Neural cell (in vitro differentiated cells): Measurements from ENCODE around the gene COL4A4.

ENCODE experiments used
- EP300 ChIP-seq: fragments of 450-650 bp; conservative IDR thresholded peaks from 2 replicates; pipeline ENCODE4 v1.6.1; 2014; ENCODE audit warnings: antibody characterized with exemption, mild to moderate bottlenecking, moderate library complexity; ENCODE audit not compliant: poor library complexity, severe bottlenecking
- EZH2 ChIP-seq: fragments of 200-600, 300-800 bp; shearing (Covaris generic), sonication (generic); IDR thresholded peaks from 2 replicates; pipeline ENCODE4 v1.6.1; 2014; ENCODE audit warnings: antibody characterized with exemption, low read length, borderline replicate concordance, mild to moderate bottlenecking; ENCODE audit not compliant: insufficient read depth, poor library complexity, severe bottlenecking
- MXI1 ChIP-seq: fragments of 450-650 bp; conservative IDR thresholded peaks from 2 replicates; pipeline ENCODE4 v1.6.1; 2014; ENCODE audit warnings: antibody characterized with exemption, mild to moderate bottlenecking; ENCODE audit not compliant: poor library complexity, severe bottlenecking
- POLR2AphosphoS5 ChIP-seq: IDR thresholded peaks from 2 replicates; pipeline ENCODE4 v1.6.1; 2012
- RAD21 ChIP-seq: fragments of 450-650 bp; conservative IDR thresholded peaks from 2 replicates; pipeline ENCODE4 v1.6.1; 2014; ENCODE audit warnings: antibody characterized with exemption, mild to moderate bottlenecking, moderate library complexity
- SMC3 ChIP-seq: fragments of 450-650 bp; conservative IDR thresholded peaks from 2 replicates; pipeline ENCODE4 v1.6.1; 2014; ENCODE audit warnings: antibody characterized with exemption, mild to moderate bottlenecking, moderate library complexity; ENCODE audit not compliant: poor library complexity
- TAF1 ChIP-seq: IDR thresholded peaks from 2 replicates; pipeline ENCODE4 v1.6.1; 2012; ENCODE audit warnings: low read depth
- TF ChIP-seq, protein P1 (sequence below): fragments of 450-650 bp; IDR thresholded peaks from 2 replicates; pipeline ENCODE4 v1.5.1; 2014; ENCODE audit warnings: antibody characterized with exemption, mild to moderate bottlenecking, moderate library complexity; ENCODE audit not compliant: poor library complexity, severe bottlenecking
- TF ChIP-seq, protein P2 (sequence below): IDR thresholded peaks from 2 replicates; pipeline ENCODE4 v1.6.1; 2012; ENCODE audit warnings: borderline replicate concordance

DNA sequence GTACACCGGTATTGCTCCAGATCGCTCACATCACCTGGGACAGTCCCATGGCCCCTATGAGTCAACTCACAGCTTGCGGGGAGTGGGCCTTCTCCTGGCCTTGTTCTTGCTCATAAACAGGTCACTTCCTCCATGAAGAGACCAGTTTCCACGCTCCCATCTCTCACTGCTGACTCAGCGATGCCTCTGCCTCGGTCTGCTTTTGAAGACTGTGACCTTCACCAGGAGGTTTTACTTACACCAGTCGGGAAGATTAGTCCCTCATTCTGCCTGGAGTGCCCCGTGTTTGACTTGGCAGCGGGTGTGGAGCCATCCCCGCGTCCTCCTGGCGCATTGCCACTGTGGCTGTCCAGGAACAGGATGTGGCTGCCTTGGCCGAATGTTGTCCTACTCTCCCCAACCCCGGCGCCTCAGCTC is 168.4 kb downstream of the COL4A4 start:
- TF ChIP-seq RAD21: no peak
- no peak for TF ChIP-seq MXI1
- no peak for TF ChIP-seq EZH2
- TF ChIP-seq SMC3: no peak
- TF ChIP-seq, protein P1, sequence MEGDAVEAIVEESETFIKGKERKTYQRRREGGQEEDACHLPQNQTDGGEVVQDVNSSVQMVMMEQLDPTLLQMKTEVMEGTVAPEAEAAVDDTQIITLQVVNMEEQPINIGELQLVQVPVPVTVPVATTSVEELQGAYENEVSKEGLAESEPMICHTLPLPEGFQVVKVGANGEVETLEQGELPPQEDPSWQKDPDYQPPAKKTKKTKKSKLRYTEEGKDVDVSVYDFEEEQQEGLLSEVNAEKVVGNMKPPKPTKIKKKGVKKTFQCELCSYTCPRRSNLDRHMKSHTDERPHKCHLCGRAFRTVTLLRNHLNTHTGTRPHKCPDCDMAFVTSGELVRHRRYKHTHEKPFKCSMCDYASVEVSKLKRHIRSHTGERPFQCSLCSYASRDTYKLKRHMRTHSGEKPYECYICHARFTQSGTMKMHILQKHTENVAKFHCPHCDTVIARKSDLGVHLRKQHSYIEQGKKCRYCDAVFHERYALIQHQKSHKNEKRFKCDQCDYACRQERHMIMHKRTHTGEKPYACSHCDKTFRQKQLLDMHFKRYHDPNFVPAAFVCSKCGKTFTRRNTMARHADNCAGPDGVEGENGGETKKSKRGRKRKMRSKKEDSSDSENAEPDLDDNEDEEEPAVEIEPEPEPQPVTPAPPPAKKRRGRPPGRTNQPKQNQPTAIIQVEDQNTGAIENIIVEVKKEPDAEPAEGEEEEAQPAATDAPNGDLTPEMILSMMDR: no peak
- TF ChIP-seq POLR2AphosphoS5: no peak
- TF ChIP-seq, protein P2, sequence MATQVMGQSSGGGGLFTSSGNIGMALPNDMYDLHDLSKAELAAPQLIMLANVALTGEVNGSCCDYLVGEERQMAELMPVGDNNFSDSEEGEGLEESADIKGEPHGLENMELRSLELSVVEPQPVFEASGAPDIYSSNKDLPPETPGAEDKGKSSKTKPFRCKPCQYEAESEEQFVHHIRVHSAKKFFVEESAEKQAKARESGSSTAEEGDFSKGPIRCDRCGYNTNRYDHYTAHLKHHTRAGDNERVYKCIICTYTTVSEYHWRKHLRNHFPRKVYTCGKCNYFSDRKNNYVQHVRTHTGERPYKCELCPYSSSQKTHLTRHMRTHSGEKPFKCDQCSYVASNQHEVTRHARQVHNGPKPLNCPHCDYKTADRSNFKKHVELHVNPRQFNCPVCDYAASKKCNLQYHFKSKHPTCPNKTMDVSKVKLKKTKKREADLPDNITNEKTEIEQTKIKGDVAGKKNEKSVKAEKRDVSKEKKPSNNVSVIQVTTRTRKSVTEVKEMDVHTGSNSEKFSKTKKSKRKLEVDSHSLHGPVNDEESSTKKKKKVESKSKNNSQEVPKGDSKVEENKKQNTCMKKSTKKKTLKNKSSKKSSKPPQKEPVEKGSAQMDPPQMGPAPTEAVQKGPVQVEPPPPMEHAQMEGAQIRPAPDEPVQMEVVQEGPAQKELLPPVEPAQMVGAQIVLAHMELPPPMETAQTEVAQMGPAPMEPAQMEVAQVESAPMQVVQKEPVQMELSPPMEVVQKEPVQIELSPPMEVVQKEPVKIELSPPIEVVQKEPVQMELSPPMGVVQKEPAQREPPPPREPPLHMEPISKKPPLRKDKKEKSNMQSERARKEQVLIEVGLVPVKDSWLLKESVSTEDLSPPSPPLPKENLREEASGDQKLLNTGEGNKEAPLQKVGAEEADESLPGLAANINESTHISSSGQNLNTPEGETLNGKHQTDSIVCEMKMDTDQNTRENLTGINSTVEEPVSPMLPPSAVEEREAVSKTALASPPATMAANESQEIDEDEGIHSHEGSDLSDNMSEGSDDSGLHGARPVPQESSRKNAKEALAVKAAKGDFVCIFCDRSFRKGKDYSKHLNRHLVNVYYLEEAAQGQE: no peak
- no peak for TF ChIP-seq EP300
- TF ChIP-seq TAF1: no peak
